Measurements from ENCODE around the gene PFKM.

DNA sequence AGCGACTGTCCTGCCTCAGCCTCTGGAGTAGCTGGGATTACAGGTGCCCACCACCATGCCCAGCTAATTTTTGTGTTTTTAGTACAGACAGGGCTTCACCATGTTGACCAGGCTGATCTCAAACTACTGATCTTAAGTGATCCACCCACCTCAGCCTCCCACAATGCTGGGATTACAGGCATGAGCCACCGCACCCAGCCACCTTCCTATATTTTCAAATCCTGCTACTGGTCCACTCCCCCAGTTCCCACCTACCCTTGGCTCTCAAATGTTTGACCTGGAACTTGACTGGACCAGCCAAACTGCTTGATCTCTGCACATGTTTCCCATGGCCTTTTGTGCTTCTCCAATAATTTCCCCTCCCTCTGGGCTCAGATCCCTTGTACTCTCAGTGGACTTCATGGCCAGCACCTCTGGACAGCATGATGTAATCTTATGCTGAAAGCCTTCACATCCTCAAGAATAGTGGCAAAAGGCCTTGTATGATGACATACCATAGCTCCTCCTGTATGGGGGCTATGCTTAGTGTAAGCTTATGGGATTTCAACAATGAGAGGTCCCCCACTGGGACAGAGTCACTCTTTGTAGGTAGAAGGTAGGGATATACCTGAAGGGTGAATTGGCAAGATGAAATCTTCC is 61.8 kb downstream of the PFKM start:
- no peak for TF ChIP-seq SIN3A (IDR thresholded peaks at IDR 0.05; ENCODE audit: borderline replicate concordance, insufficient read depth, low read length)
- TF ChIP-seq TAF1 (IDR thresholded peaks at IDR 0.05; ENCODE audit: borderline replicate concordance, insufficient read depth, low read length): no peak
- no peak for TF ChIP-seq POLR2AphosphoS5 (IDR thresholded peaks at IDR 0.05; ENCODE audit: low read depth, low read length)
- TF ChIP-seq REST (IDR thresholded peaks at IDR 0.05; ENCODE audit: insufficient read depth in 1 of 2, low read depth in 2 of 2, low read length in 2 of 2): no peak
- TF ChIP-seq FOXP2 (optimal IDR thresholded peaks at IDR 0.05; ENCODE audit: borderline replicate concordance, extremely low read depth, extremely low read length, insufficient read depth): no peak

Data from PFSK-1 (cell line).